NCI-H526 treated with DMSO at 0.1 percent for 48 hours (cell line): ENCODE results near the gene MLN.

Experiments
- DNase-seq: peaks from one replicate; lab custom pipeline; 2025; lab: John Stamatoyannopoulos, UW

The MLN gene

DNA sequence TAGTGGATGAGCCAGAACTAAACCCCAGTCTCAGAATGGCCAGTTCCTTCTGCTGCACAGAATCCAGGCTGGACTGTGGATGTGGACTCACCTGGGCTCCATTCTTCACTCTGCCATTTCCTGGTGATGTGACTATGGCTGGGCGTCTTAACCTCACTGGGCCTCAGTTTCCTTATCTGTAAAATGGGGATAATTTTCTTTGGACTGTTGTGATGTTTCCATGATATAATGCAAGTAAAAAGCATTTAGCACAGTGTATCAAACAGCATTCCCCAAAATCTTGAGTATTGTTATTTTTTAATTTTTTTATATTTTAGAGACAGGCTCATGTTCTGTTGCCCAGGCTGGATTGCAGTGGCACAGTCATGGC, 51.2 kb downstream of the MLN start:
- no peak for DNase-seq

DNA sequence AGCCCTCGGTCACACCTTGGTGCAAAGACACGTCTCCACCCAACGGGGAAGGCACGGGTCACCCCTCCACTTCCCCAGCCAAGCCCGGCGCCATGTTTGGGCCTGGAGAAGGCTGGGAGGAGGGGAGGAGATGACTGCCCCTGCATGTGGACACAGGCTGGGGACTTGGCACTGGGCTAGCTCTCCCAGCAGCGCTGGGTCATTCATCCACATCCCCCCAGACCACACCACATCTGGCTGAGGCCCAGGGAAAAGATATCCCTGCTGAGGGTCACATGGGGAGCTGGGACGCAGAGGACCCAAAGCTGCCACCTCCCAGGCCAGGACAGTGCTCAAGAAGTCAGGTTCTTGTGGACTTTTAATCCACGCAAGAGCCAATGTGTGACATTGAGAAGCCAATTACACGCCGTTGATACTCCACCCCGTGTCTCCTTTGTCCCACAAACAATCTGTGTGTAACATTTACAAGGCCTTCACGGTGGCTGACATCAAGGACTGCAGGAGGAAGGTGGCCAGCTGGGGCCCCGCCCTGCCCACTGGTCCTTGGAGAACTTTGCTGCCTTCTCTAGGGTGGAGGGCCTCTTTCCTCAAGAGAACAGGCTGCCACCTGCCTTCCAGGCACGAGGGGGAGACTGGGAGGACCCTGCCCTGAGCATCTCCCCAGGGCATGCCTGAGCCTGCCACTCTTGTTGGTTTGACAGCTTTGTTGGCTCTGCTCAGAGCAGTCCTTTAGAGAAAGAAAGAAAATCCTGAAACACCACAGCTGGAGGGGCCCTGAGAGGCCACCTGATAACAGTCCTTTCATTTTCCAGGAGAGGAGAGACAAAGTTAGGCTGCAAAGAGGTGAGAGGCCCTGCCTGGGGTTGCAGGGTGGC, 51.8 kb downstream of the MLN start:
- peak; percentile 42 for DNase-seq

DNA sequence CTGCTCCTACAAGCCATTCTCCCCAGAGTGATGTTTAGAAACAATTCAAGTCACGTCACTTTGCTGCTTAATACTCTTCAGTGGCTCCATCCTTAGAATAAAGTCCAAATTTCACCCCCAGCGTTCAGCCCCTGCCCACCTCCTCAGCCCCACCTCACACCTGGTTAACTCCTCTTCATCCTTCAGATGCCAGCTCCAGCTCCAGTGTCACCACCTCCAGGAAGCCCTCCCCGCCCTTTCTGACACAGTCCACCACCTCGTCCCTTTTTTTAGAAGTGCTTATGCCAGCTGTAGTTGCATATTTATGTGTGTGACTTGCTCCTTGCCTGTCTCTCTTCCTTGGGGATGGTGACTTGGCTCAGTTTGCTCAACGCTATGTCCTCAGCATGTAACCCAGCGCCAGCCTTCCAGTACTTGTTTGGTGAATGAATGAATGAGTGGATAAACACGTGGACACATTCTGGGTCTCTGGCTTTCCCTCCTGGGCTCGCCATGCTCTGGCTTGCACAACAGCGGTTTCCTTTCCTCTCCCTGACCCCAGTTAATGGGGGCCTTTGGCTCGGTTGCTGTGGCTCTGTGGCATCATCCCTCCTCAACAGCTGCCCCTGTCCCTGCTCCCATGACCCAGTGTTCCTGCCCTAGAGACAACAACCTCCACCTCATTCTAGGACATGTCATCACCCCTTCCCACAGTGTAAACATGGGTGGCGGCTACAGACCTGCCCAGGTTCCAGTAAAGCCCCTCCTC, 53.4 kb downstream of the MLN start:
- DNase-seq, result no peak

DNA sequence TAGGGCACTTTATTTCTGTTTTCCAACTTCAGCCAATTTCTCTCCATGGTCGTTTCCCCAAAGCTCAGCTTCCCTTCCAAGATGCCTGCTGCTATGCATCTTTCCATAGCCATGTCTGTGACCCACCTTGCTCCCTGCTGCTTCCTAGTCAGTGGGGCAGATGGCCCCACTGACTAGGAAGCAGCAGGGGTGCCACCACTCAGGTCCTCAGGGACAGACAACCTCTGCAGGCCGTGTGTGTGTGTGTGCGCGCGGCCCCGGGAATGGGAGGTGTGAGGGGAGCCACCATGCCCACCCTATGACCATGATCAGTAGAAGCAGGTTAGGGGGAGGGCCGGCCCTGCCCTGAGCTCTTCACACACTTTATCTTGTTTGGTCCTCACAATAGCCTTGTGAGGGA, 54.4 kb downstream of the MLN start:
- DNase-seq, result no peak

DNA sequence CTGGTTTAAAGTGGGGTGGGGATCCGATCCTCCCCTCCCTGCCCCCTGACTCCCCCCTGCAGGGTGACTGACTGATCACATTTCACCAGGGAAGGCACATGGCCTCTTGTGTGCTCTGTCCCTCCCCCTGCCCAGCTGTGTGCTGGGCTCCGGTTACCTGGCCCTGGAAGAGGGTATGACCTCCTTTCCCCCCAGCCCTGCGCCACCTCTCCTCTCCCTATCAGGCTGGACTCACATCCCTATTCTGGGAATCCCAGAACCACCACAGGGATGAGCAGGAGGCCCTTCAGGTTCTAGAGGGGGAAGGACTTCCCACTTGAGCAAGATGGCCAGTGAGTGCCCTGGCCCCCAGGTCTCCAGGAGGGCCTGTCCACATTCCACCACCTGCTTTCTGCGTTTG, 55.0 kb downstream of the MLN start:
- no peak for DNase-seq

DNA sequence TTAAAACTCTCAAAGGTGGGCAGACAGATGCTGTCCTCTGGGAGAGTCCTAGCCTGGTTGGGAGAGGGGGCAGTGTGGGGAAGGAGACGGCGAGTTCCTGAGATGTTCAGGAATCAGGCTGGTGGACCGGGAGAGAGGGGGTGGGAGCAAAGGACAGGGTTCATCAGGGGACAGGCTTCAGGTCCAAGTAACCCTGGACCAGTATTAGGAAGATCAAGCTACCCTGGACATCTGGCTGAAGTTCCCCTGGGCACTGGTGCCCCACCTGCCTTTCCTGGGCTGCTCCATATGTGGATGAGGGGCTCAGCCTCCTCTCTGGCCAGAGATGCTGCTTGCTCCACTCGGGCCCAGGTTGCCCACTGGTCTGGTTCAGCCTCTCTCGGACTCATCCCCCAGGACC, 56.0 kb downstream of the MLN start:
- no peak for DNase-seq

DNA sequence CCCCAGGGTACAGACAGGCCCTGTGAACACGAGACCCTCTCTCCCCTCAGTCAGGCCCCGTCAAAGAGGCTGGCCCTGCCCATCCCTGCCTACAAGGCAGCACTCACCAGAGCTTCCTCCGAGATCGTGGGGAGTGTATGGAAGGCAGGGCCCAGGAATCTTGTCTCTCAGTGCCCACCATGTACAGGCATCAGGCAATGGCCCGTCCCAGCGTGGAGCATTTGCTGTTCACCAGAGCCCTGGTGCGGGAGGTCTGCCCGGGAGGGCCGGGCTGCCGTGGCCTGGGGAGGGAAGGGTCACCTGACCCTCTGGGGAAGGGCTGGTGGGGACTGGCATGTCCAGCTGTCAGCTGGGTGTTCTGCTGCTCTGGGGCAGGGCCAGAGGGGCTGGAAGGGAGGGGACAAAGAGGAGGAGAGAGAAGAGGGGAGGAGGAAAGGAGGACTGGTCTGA, 57.1 kb downstream of the MLN start, which contains the start of gene IP6K3:
Gene IP6K3, minus strand, starts transcription at position 255 of the 450 bp plus-strand sequence. CDS start 11,429 bp downstream, outside the sequence.
- no peak for DNase-seq

DNA sequence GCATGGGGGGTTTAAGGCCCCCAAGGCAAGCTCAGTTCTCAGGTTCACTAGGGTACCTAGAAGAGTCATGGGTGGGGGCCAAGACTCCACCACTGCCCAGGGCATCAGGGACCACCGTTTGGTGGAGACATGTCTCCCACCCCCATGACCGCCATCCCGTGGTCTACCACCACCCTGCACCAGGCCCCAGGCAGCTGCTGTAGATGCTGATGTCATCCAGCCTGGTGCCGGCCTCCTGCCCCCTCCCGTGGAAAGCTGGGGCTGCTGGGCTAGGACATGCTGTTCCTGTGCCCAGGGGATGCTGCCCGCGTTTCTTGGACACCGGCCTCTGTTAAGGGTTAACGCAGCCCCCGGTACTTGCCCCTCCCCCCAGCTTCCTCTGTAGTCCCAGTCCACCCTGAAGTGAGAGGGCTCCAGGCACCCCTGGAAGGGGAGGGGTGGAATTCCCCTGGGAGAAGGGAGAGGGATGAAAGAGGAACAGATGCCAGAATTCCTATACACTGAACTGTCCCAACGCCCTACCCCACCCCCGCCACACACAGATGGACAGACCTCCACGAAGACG, 57.7 kb downstream of the MLN start:
- no peak for DNase-seq

DNA sequence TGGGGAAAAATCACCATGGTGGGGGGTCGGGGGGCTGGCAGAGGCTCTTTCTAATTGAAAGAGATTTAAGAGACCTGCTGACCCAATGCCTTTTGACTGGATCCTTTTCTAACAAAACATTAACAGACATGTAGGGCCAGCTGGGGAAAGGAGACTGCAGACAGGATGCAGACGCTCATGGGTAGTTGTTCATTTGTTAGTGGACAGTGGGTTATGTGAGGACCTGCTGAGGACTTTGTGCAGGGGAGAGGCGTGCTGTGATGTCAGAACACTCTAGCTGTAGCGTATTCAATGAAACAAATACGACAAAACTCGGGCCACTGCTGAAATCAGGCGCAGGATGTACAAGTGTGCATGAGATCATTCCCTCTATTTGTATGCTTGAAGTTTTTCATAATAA, 58.3 kb downstream of the MLN start:
- no peak for DNase-seq

DNA sequence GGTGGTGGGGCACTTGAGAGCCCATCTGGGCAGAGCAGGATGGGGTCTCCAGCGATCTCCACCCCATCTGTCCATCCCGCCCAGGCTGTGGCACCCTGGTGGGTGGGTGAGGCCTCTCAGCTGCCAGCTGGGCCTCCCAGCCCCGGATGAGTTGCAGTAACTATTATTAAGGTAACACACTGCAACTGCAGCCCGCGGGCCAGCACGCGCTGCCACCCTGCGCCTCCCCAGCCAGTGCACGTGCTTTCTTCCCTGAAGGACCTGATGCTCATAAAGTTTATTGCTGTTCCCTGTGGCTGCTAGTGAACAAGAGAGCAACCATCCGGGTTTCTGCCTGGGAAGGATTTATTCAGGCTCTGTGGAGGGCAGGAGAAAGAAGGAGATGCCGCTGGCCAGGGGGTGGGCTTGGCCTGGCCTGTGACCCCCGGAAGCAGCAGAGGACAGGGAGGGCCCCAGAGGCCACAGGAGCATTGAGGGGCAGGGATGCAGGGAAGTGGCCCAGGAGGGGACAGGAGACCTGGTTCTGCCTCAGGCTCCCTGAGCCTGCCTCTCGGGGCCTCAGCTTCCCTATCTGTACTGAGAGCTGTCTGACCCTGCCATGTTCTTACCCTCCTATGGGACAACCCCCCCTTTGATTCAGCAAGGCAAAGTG, 58.8 kb downstream of the MLN start:
- DNase-seq, result no peak
